Naive thymus-derived CD4-positive, alpha-beta T cell (primary cell): ENCODE data around the gene PSD. TPM values are rescaled to one million over a fixed set of nuclear protein-coding genes. Genes with fewer than 3 reads are reported as not detected.

ENCODE experiments used
- ATAC-seq: fragments of 150-1000 bp; cut with Tn5 transposase; 2 replicates; pipeline ENCODE4 v1.10.0; 2021; ENCODE audit warnings: mild to moderate bottlenecking, moderate library complexity
- CTCF ChIA-PET: fragments of 350-600 bp; sonication (Branson Sonifier 250); formaldehyde crosslinking; loops from one replicate; lab custom pipeline; 2021; ENCODE audit warnings: antibody characterized with exemption; lab: Charles Lee
- POLR2A ChIA-PET: fragments of 350-600 bp; sonication (Branson Sonifier 250); formaldehyde crosslinking; loops from one replicate; lab custom pipeline; 2021; ENCODE audit warnings: antibody characterized with exemption, inconsistent platforms; lab: Charles Lee
- DNase-seq, 9 donors: peaks; one replicate each; pipeline versions ENCODE4 v3.0.0 to v3.0.0-alpha.2; 2020 to 2022; ENCODE audit warnings: mixed read lengths in 1 of 9
- H3K27ac ChIP-seq: one replicate; pipeline ENCODE4 v1.7.0; 2013; ENCODE audit warnings: mild to moderate bottlenecking, low read depth, low read length, moderate library complexity
- H3K27me3 ChIP-seq, 2 donors: one replicate each; pipeline ENCODE4 v1.7.0; 2013; ENCODE audit warnings: low read length in 2 of 2, mild to moderate bottlenecking in 2 of 2, moderate library complexity in 2 of 2; ENCODE audit not compliant: control insufficient read depth in 2 of 2, insufficient read depth in 2 of 2
- H3K36me3 ChIP-seq, 3 experiments: 1 replicate in 2 of 3; 2 replicates in 1 of 3; pipeline ENCODE4 v1.7.0; 2013; ENCODE audit warnings: low read length in 3 of 3, mild to moderate bottlenecking in 3 of 3, moderate library complexity in 1 of 3; ENCODE audit not compliant: insufficient read depth in 3 of 3, control insufficient read depth in 2 of 3
- H3K4me1 ChIP-seq, 2 donors: one replicate each; pipeline ENCODE4 v1.7.0; 2013; ENCODE audit warnings: low read length in 2 of 2, mild to moderate bottlenecking in 2 of 2, moderate library complexity in 1 of 2; ENCODE audit not compliant: control insufficient read depth in 2 of 2, insufficient read depth in 2 of 2
- H3K4me3 ChIP-seq: 2 replicates; pipeline ENCODE4 v1.7.0; 2013; ENCODE audit warnings: mild to moderate bottlenecking, low read length
- H3K9me3 ChIP-seq, 3 experiments: 1 replicate in 2 of 3; 2 replicates in 1 of 3; pipeline ENCODE4 v1.7.0; 2013; ENCODE audit warnings: low read length in 3 of 3; ENCODE audit not compliant: control insufficient read depth in 2 of 3
- H3K27ac Mint-ChIP-seq, 9 donors: one replicate each; pipeline ENCODE4 v1.8.0; 2020 to 2022; ENCODE audit warnings: mixed read lengths in 9 of 9, mild to moderate bottlenecking in 8 of 9, moderate library complexity in 5 of 9, inconsistent platforms in 2 of 9
- H3K27me3 Mint-ChIP-seq, 5 donors: one replicate each; pipeline ENCODE4 v1.8.0; 2021 to 2022; ENCODE audit warnings: mixed read lengths in 5 of 5, mild to moderate bottlenecking in 1 of 5
- H3K36me3 Mint-ChIP-seq, 5 donors: one replicate each; pipeline ENCODE4 v1.8.0; 2020 to 2022; ENCODE audit warnings: mixed read lengths in 5 of 5, mild to moderate bottlenecking in 3 of 5, inconsistent platforms in 1 of 5
- H3K4me1 Mint-ChIP-seq, 7 donors: one replicate each; pipeline ENCODE4 v1.8.0; 2020 to 2022; ENCODE audit warnings: mixed read lengths in 7 of 7, mild to moderate bottlenecking in 3 of 7, inconsistent platforms in 1 of 7
- H3K4me3 Mint-ChIP-seq, 10 donors: one replicate each; pipeline ENCODE4 v1.8.0; 2020 to 2022; ENCODE audit warnings: mild to moderate bottlenecking in 10 of 10, mixed read lengths in 10 of 10, moderate library complexity in 6 of 10, inconsistent platforms in 2 of 10
- H3K9me3 Mint-ChIP-seq, 11 donors: one replicate each; pipeline ENCODE4 v1.8.0; 2020 to 2022; ENCODE audit warnings: mixed read lengths in 11 of 11, mild to moderate bottlenecking in 4 of 11, inconsistent platforms in 1 of 11, moderate library complexity in 1 of 11
- intact Hi-C, 2 donors: fragments of 100-400 bp; cut with micrococcal nuclease; formaldehyde crosslinking; loops; one replicate each; pipeline ENCODE4 v1.15.1; 2023
- polyA plus RNA-seq, 2 donors: library from polyadenylated mRNA; unstranded; fragments of 300-500 nt; fragmentation: Illumina TruSeq; gene quantifications; one replicate each; pipeline ENCODE4 v1.2.3, GENCODE V29; 2021
- total RNA-seq, 6 experiments: library from RNA in 5 of 6; stranded (reverse) in 5 of 6; gene quantifications; 1 replicate in 5 of 6; 2 replicates in 1 of 6; pipeline ENCODE4 v1.2.3 and lab custom pipeline; 2021 to 2026

Gene PSD
- total and polyA plus RNA-seq, 7 experiments from 2014 or later, result 3.5 to 16.9 (median 8.2) TPM

DNA sequence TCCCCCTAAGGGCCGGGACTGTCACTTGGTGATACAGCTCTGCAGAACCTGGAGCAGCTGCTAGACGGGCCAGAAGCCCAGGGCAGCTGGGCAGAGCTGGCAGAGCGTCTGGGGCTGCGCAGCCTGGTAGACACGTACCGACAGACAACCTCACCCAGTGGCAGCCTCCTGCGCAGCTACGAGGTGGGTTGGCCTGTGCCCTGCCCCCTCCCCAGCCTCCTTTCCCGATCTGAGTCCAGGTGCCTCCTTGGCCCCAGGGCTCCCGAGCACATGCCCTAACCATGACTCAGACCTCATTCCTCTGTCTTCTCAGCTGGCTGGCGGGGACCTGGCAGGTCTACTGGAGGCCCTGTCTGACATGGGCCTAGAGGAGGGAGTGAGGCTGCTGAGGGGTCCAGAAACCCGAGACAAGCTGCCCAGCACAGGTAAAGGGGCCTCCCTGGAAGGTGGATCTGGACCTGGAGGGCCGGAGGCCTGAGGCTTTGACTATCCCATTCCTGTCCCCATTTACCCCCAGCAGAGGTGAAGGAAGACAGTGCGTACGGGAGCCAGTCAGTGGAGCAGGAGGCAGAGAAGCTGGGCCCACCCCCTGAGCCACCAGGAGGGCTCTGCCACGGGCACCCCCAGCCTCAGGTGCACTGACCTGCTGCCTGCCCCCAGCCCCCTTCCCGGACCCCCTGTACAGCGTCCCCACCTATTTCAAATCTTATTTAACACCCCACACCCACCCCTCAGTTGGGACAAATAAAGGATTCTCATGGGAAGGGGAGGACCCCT, 16.7 kb downstream of the PSD start:
- ChIA-PET CTCF (interaction anchor here (0.7 to 2.4 kb wide), 6 partner anchors 17 to 182 kb away, joined by 3 to 7 read pairs (median 5); partner anchors contain the start of gene FBXL15), POLR2A (interaction anchor here (0.8 to 1.6 kb wide), 5 partner anchors 33 to 286 kb away, joined by 3 to 8 read pairs (median 5); partner anchors contain the start of gene C10orf95)
- Histone ChIP-seq H3K36me3 (peaks cover 0 to 50% (median 9%) of the 10 kb centered on the region in 3 experiments), H3K27ac (peak overlapping the region; percentile 4), H3K4me3 (no peak overlapping the region), H3K9me3 (no peaks in the 10 kb centered on the region), H3K27me3 (no peaks in the 10 kb centered on the region), H3K4me1 (peaks cover 9 to 15% of the 10 kb centered on the region in 2 donors)
- no peaks in the 10 kb centered on the region for H3K27me3 Mint-ChIP-seq
- peaks cover 0 to 30% (median 4%) of the 10 kb centered on the region in 5 donors for H3K36me3 Mint-ChIP-seq
- H3K4me3 Mint-ChIP-seq, result no peak overlapping the region
- H3K27ac Mint-ChIP-seq, result peak overlapping the region in 4 of 9 donors; percentile 43 to 68 (median 58)
- no peak for ATAC-seq
- H3K9me3 Mint-ChIP-seq, result no peaks in the 10 kb centered on the region
- DNase-seq, result no peak
- intact Hi-C loops, result no loop called here
- H3K4me1 Mint-ChIP-seq, result peaks cover 10 to 35% (median 25%) of the 10 kb centered on the region in 7 donors

GRCh38 chr10:102401342-102401654, 17.3 kb downstream of the PSD start:
- ChIA-PET CTCF (interaction anchor here (0.7 to 2.4 kb wide), 6 partner anchors 8 to 172 kb away, joined by 3 to 6 read pairs (median 4); no protein-coding TSS in a partner anchor), POLR2A (interaction anchor here (1.5 to 9.0 kb wide), 4 partner anchors 10 to 73 kb away, joined by 4 to 64 read pairs (median 31); partner anchors contain the start of gene C10orf95)
- Mint-ChIP-seq H3K9me3 (no peaks in the 10 kb centered on the region), H3K27ac (peak overlapping the region in 3 of 9 donors; percentile 25 to 76 (median 68)), H3K4me3 (no peak overlapping the region), H3K36me3 (peaks cover 0 to 36% (median 4%) of the 10 kb centered on the region in 5 donors), H3K27me3 (no peaks in the 10 kb centered on the region), H3K4me1 (peaks cover 11 to 42% (median 31%) of the 10 kb centered on the region in 7 donors)
- no peaks in the 10 kb centered on the region for H3K27me3 ChIP-seq
- intact Hi-C loops, result no loop called here
- H3K36me3 ChIP-seq, result peaks cover 0 to 56% (median 9%) of the 10 kb centered on the region in 3 experiments
- no peaks in the 10 kb centered on the region for H3K9me3 ChIP-seq
- ATAC-seq (no peak), DNase-seq (no peak)
- no peak overlapping the region for H3K27ac ChIP-seq
- H3K4me3 ChIP-seq, result no peak overlapping the region
- H3K4me1 ChIP-seq, result peaks cover 15 to 21% of the 10 kb centered on the region in 2 donors

DNA sequence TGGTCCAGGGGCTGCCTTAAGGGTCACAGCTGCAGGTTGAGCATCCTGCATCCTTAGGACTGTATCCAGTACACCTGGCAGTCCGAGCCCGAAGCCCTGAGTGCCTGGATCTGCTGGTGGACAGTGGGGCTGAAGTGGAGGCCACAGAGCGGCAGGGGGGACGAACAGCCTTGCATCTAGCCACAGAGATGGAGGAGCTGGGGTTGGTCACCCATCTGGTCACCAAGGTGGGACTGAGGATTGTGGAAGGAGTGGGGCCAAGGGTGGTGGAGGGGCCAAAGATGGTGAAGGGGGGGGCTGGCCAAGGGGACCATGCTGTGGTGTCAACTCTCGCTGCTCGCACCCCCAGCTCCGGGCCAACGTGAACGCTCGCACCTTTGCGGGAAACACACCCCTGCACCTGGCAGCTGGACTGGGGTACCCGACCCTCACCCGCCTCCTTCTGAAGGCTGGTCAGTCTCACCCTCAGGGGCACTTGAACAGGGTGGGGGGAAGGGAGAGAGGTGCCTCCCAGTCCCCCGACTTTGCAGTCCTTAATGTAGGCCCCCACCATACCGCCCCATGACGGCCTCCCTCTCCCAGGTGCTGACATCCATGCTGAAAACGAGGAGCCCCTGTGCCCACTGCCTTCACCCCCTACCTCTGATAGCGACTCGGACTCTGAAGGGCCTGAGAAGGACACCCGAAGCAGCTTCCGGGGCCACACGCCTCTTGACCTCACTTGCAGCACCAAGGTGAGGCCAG, 17.8 kb downstream of the PSD start:
- Mint-ChIP-seq H3K27me3 (no peaks in the 10 kb centered on the region), H3K4me3 (peak overlapping the region in 4 of 10 donors; percentile 23 to 83 (median 68)), H3K27ac (peak overlapping the region in 3 of 9 donors; percentile 51 to 100 (median 76)), H3K4me1 (peaks cover 15 to 46% (median 35%) of the 10 kb centered on the region in 7 donors), H3K9me3 (no peaks in the 10 kb centered on the region), H3K36me3 (peaks cover 0 to 41% (median 4%) of the 10 kb centered on the region in 5 donors)
- H3K4me3 ChIP-seq, result no peak overlapping the region
- peaks cover 0 to 56% (median 9%) of the 10 kb centered on the region in 3 experiments for H3K36me3 ChIP-seq
- no peaks in the 10 kb centered on the region for H3K9me3 ChIP-seq
- H3K27me3 ChIP-seq, result no peaks in the 10 kb centered on the region
- peaks cover 20 to 26% of the 10 kb centered on the region in 2 donors for H3K4me1 ChIP-seq
- ChIA-PET CTCF (interaction anchor here (0.6 to 3.0 kb wide), 6 partner anchors 9 to 155 kb away, joined by 3 to 26 read pairs (median 4); partner anchors contain the start of gene FBXL15), POLR2A (interaction anchor here (1.5 to 9.0 kb wide), 5 partner anchors 11 to 73 kb away, joined by 4 to 90 read pairs (median 55); partner anchors contain the start of genes C10orf95 and FBXL15)
- no peak for ATAC-seq
- peak overlapping the region; percentile 93 for H3K27ac ChIP-seq
- intact Hi-C loops, result no loop called here
- no peak for DNase-seq

GRCh38 chr10:102400076-102400475, 18.5 kb downstream of the PSD start:
- POLR2A ChIA-PET, result interaction anchor here (1.5 to 9.0 kb wide), 4 partner anchors 11 to 74 kb away, joined by 4 to 90 read pairs (median 60); partner anchors contain the start of genes C10orf95 and FBXL15
- Mint-ChIP-seq H3K27me3 (no peaks in the 10 kb centered on the region), H3K4me3 (peak overlapping the region in 7 of 10 donors; percentile 2 to 83 (median 73)), H3K9me3 (no peaks in the 10 kb centered on the region), H3K36me3 (peaks cover 0 to 43% (median 4%) of the 10 kb centered on the region in 5 donors), H3K4me1 (peaks cover 15 to 42% (median 35%) of the 10 kb centered on the region in 7 donors), H3K27ac (peak overlapping the region in 8 of 9 donors; percentile 46 to 100 (median 86))
- DNase-seq (no peak), ATAC-seq (no peak)
- peaks cover 20 to 26% of the 10 kb centered on the region in 2 donors for H3K4me1 ChIP-seq
- H3K27me3 ChIP-seq, result no peaks in the 10 kb centered on the region
- peak overlapping the region; percentile 93 for H3K27ac ChIP-seq
- no peaks in the 10 kb centered on the region for H3K9me3 ChIP-seq
- H3K36me3 ChIP-seq, result peaks cover 0 to 56% (median 9%) of the 10 kb centered on the region in 3 experiments
- intact Hi-C loops, result no loop called here
- CTCF ChIA-PET, result interaction anchor here (0.6 to 3.0 kb wide), 8 partner anchors 11 to 170 kb away, joined by 3 to 26 read pairs (median 5); partner anchors contain the start of gene FBXL15
- H3K4me3 ChIP-seq, result no peak overlapping the region

GRCh38 chr10:102399217-102400021, 19.2 kb downstream of the PSD start:
- ChIA-PET CTCF (interaction anchor here (0.6 to 3.0 kb wide), 16 partner anchors 12 to 1268 kb away, joined by 3 to 26 read pairs (median 5); partner anchors contain the start of gene FBXL15), POLR2A (interaction anchor here (0.6 to 9.0 kb wide), 6 partner anchors 12 to 104 kb away, joined by 3 to 90 read pairs (median 30); partner anchors contain the start of genes ACTR1A, C10orf95, CUEDC2 and FBXL15)
- Histone ChIP-seq H3K36me3 (peaks cover 0 to 54% (median 9%) of the 10 kb centered on the region in 3 experiments), H3K9me3 (no peaks in the 10 kb centered on the region), H3K27ac (peak overlapping the region; percentile 93), H3K27me3 (no peaks in the 10 kb centered on the region), H3K4me3 (peak overlapping the region; percentile 56), H3K4me1 (peaks cover 20 to 26% of the 10 kb centered on the region in 2 donors)
- peak overlapping the region; percentile 46 to 100 (median 88) for H3K27ac Mint-ChIP-seq
- peak overlapping the region; percentile 62 to 83 (median 76) for H3K4me3 Mint-ChIP-seq
- peaks cover 15 to 42% (median 35%) of the 10 kb centered on the region in 7 donors for H3K4me1 Mint-ChIP-seq
- peak; percentile 74 for ATAC-seq
- H3K27me3 Mint-ChIP-seq, result no peaks in the 10 kb centered on the region
- H3K9me3 Mint-ChIP-seq, result no peaks in the 10 kb centered on the region
- H3K36me3 Mint-ChIP-seq, result peaks cover 0 to 46% (median 4%) of the 10 kb centered on the region in 5 donors
- intact Hi-C loops, result loop anchor here (1.0 to 10.0 kb wide), 9 partner anchors 10 to 1725 kb away; partner anchors contain the start of genes ACTR1A (in 1 of the 2), ARL3 (in 1 of the 2), SFR1 (in 1 of the 2) and SFXN2 (in 1 of the 2)
- peak; percentile 80 to 93 (median 88) for DNase-seq
